ENCODE data around the gene LGALS12.

DNA sequence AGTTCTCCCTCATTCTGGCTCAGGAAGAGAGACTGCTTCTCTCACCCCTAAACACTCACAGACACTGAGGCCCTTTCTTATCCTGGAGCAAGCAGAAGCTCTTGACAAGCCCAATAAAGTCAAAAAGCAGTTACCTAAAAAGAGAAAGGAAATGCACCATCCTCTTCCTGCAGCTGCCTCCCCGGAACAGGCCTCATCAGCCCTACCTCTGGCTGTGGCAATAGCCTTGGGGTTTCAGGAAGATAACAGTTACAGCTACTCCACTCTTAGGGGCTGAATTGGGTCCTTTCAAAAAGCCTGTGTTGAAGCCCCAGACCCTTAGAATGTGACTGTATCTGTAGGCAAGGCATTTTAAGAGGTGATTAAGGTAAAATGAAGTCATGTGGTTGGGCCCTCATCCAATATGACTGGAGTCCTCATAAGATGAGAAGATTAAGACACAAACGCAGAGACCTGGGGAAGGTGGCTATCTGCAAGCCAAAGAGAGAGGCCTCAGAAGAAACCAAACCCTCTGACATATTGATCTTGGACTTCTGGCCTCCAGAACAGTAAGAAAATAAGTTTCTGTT is 3.5 kb upstream of the LGALS12 start:
- TF ChIP-seq EP300 (IDR thresholded peaks at IDR 0.05; ENCODE audit: borderline replicate concordance in 1 of 2, control insufficient read depth in 1 of 2, low read depth in 2 of 2, low read length in 2 of 2) (no peak), NRF1 (conservative IDR thresholded peaks at IDR 0.05; ENCODE audit: low read depth, low read length) (no peak), GABPA (IDR thresholded peaks at IDR 0.05; ENCODE audit: low read depth) (no peak), RCOR1 (conservative IDR thresholded peaks at IDR 0.05; ENCODE audit: low read depth, low read length) (no peak), POLR2A (IDR thresholded peaks at IDR 0.05; ENCODE audit: low read depth, low read length) (no peak), CTCF (IDR thresholded peaks at IDR 0.05 in 2 of 3, conservative IDR thresholded peaks at IDR 0.05 in 1 of 3; ENCODE audit: control insufficient read depth in 2 of 3, extremely low read depth in 1 of 3, insufficient read depth in 1 of 3, low read depth in 3 of 3, low read length in 3 of 3) (no peak), CEBPB (IDR thresholded peaks at IDR 0.05; ENCODE audit: borderline replicate concordance in 1 of 2, low read depth in 2 of 2, low read length in 2 of 2) (no peak), POLR2AphosphoS5 (IDR thresholded peaks at IDR 0.05; ENCODE audit: low read length) (no peak), USF1 (IDR thresholded peaks at IDR 0.05; ENCODE audit: borderline replicate concordance, extremely low read length, insufficient read depth, low read depth, low read length) (no peak), ZBTB11 (CRISPR knock-in tag; IDR thresholded peaks at IDR 0.05) (no peak), SMC3 (IDR thresholded peaks at IDR 0.05; ENCODE audit: borderline replicate concordance, low read length) (no peak), YY1 (IDR thresholded peaks at IDR 0.05; ENCODE audit: low read depth, low read length) (no peak), ZNF24 (IDR thresholded peaks at IDR 0.05) (no peak), ETV6 (conservative IDR thresholded peaks at IDR 0.05 in 1 of 2, IDR thresholded peaks at IDR 0.05 in 1 of 2; ENCODE audit: borderline replicate concordance in 1 of 2, low read depth in 1 of 2) (no peak)

Measured in GM12878 (cell line).